Stomach (tissue), 4 donors: ENCODE results near the gene NHS.

Source experiments
- CTCF ChIP-seq, 7 experiments: fragments of 450-650 bp in 4 of 7; fragments of 200-600 bp in 3 of 7; sonication (generic) in 3 of 7; IDR thresholded peaks; one replicate each; pipeline ENCODE4 v1.5.1; 2016 to 2019; ENCODE audit warnings: antibody characterized with exemption in 7 of 7, control low read depth in 2 of 7, mild to moderate bottlenecking in 1 of 7
- EP300 ChIP-seq: sonication (generic); formaldehyde crosslinking; IDR thresholded peaks from one replicate; pipeline ENCODE4 v1.6.1; 2017; ENCODE audit warnings: antibody characterized with exemption
- POLR2A ChIP-seq, 4 donors: fragments of 450-650 bp; IDR thresholded peaks; one replicate each; pipeline ENCODE4 v1.6.1; 2016; ENCODE audit warnings: antibody characterized with exemption in 4 of 4, control low read depth in 2 of 4, mild to moderate bottlenecking in 1 of 4, moderate library complexity in 1 of 4
- POLR2AphosphoS5 ChIP-seq, 3 donors: sonication (generic); formaldehyde crosslinking; IDR thresholded peaks; one replicate each; pipeline ENCODE4 v1.6.1; 2016; ENCODE audit warnings: antibody characterized with exemption in 3 of 3

GRCh38 chrX:17567821-17568220, 192.8 kb downstream of the NHS start:
- TF ChIP-seq POLR2A (IDR thresholded peaks at IDR 0.05) (no peak), CTCF (IDR thresholded peaks at IDR 0.05) (no peak), EP300 (no peak), POLR2AphosphoS5 (IDR thresholded peaks at IDR 0.05) (no peak)
